GM12891 (cell line): ENCODE measurements around the gene VWF.

Experiments
- DNase-seq: peaks from one replicate; pipeline ENCODE4 v3.0.0; 2011; ENCODE audit warnings: low spot score; ENCODE audit not compliant: insufficient read length
- FAIRE-seq: peaks from 2 replicates; lab custom pipeline; 2011; peaks lifted over from hg19 to GRCh38; lab: Jason Lieb, UNC
- PAX5 ChIP-seq: IDR thresholded peaks from 2 replicates; pipeline ENCODE4 v1.6.1; 2011; ENCODE audit warnings: low read length, moderate library complexity, mild to moderate bottlenecking; ENCODE audit not compliant: insufficient read depth, severe bottlenecking
- POLR2A ChIP-seq: IDR thresholded peaks from 2 replicates; pipeline ENCODE4 v1.6.1; 2011; ENCODE audit warnings: low read depth, low read length, control low read depth
- POLR2AphosphoS5 ChIP-seq: IDR thresholded peaks from 2 replicates; pipeline ENCODE4 v1.6.1; 2011; ENCODE audit warnings: low read depth, low read length, control low read depth
- POU2F2 ChIP-seq: IDR thresholded peaks from 2 replicates; pipeline ENCODE4 v1.6.1; 2011; ENCODE audit warnings: low read depth, mild to moderate bottlenecking, control low read depth, low read length, moderate library complexity
- SPI1 ChIP-seq: IDR thresholded peaks from 2 replicates; pipeline ENCODE4 v1.6.1; 2011; ENCODE audit warnings: low read depth, low read length, control low read depth
- TAF1 ChIP-seq: IDR thresholded peaks from 2 replicates; pipeline ENCODE4 v1.6.1; 2011; ENCODE audit warnings: low read depth, low read length, control low read depth

The VWF gene

DNA sequence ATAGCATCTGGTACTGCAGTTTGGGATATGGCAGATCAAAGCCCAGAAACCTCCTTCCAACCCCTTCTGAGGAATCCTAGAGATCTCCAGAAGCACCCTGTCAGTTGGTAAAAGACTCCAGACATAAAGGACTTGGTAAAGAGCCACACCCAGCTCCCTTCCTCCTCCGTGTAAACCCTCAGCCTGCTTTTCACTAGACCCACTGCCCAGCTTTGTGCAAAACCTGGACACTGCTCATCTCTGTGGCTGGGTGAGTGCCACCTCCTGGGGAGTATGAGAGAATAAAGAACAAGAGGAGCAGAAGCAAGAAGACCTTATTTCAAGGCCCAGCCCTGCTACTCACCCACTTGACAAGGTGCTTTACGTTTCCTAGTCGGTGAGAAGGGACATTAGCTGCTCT is 212.5 kb downstream of the VWF start:
- TF ChIP-seq SPI1 (no peak), TAF1 (no peak), POU2F2 (no peak), PAX5 (no peak), POLR2A (no peak), POLR2AphosphoS5 (no peak)
- no peak for FAIRE-seq
- DNase-seq: no peak

DNA sequence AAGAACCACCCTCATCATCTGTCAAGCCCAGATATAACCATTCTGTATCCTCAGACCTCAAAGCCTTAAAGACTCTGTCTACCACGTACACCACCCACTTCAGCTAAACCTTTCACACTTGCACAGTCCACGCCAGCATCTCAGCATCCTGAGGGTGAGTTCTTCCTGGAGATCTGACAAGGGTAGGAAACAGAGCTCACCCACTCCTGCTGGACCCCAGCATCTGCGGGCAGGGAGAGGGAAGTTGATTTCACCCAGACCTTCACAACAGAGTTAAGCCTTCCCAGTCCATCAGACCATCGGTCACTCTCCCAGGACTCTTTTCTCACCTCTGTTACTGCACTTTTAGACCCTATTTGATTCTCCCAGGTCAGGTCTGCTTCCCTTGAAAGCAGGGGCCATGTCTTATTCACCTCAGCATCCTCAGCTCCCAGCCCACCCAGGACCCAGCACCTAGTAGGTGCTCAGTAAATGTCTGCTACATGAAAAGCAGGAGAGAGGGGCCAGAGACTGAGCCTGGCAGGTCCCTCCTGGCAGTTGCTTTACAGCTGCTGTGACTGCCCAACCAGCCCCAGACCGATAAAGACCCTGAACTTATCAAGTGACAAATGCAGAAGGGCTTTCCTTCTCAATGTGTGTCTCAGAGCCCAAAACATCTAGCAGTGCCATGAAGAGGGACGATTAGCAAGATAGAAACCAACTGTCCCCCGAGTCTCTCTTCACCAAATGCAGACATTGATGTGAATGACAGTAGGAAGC is 213.5 kb downstream of the VWF start:
- FAIRE-seq: no peak
- no peak for DNase-seq
- TF ChIP-seq TAF1 (no peak), POLR2AphosphoS5 (no peak), SPI1 (no peak), POLR2A (no peak), POU2F2 (no peak), PAX5 (no peak)

DNA sequence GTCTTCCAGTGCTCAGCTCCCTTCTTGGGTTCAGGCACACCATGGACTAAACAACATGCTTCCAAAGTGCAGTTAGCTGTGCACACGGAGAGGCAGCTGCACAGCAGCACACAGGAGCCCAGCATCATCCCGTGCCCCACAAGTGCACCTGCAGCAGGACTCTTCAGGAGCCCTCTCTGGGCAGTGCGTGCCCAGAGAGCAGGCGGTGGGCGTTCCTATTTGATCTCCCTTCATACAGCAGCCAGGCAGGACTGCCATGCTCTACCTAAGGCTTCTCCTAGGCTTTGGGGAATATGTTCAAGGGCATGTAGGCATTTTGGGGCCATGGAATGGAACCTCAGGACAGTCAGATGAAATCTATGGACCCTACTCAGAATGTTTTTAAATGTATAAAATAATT is 214.9 kb downstream of the VWF start:
- FAIRE-seq (no peak), DNase-seq (no peak)
- no peak for TF ChIP-seq TAF1
- TF ChIP-seq POLR2AphosphoS5: no peak
- TF ChIP-seq PAX5: no peak
- TF ChIP-seq POU2F2: no peak
- no peak for TF ChIP-seq SPI1

DNA sequence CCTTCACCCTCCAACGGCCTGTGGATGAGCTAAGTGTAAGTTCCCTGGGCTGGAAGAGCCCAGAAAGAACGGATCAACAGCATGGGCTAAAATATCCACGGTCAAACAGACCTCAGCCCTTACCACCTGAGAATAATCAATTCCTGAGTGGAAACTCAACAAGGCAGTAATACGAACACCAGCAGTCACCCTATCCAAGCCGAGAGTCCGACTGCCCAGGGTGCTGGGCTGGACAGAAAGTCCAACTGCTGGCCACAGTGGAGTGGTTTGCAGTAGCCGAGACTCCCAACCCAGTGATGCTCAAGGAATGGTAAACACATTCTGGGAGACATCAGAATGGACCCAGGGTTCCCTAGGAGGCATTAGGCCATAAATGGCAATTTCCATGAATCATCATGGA is 216.2 kb downstream of the VWF start:
- DNase-seq: no peak
- no peak for FAIRE-seq
- TF ChIP-seq POU2F2 (no peak), PAX5 (no peak), POLR2A (no peak), SPI1 (no peak), POLR2AphosphoS5 (no peak), TAF1 (no peak)

DNA sequence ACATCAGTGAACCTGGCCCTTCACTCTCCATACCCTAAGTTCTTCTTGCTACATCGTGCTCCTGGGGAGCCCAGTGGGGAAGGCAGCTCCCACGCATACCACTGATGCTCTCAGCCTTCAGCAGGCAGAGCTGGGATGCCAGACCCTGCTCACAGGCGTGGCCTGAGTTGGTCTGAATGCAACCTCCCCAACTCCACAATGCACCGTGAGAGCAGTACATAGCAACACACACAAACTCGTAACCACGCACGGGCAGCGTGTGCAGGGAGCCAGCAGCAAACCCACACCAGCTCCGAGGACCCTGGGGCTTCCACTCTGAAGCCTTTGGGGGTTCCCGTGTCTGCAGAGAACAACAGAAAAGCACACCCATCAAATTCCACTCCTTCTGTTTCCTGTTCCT is 216.7 kb downstream of the VWF start:
- TF ChIP-seq TAF1 (no peak), SPI1 (no peak), POLR2A (no peak), POLR2AphosphoS5 (no peak), PAX5 (no peak), POU2F2 (no peak)
- DNase-seq (no peak), FAIRE-seq (no peak)

DNA sequence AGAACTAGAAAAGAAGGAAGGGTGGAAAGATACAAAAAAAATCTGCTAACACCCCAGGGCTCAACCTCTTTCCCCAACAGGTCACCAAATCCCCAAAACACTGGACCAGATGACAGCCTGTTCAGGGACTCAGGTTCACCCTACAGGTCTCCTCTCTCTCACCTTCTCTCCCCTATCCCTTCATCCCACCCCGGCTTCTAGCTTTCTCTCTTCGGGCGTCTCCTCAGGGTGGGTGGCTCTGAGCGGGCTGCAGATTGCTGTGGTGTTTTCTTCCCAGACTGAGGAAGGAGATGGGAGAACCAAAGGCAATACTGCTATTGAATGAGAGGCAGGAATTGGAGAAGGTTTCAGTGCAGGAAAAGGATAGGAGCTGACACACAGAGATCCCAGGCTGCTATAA is 218.7 kb downstream of the VWF start:
- FAIRE-seq: no peak

DNA sequence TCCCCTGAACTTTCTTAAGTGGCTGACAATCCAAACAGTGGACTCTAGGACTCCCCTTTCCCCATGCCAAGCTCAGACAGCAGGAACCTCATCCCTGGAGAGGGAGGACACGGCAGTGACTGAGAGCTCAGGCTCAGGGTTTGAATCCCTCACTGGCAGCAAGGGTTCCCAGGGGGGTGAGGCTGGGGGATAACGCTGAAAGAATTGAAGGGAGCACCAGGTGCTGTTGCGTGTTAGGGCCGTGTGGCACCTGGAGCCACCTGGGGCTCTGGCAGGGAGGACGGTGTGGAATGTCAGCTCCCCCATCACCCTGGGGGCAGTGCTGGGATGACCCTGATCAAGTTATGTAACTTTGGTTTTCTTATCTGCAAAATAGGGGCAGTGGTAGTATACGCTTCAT is 219.5 kb downstream of the VWF start:
- TF ChIP-seq PAX5 (no peak), POLR2A (no peak), POU2F2 (no peak), SPI1 (no peak), POLR2AphosphoS5 (no peak), TAF1 (no peak)
- DNase-seq (no peak), FAIRE-seq (no peak)

More for the DNA sequence above, 218.7 kb downstream of the VWF start:
- TF ChIP-seq PAX5 (no peak), SPI1 (no peak), POU2F2 (no peak), POLR2A (no peak), POLR2AphosphoS5 (no peak), TAF1 (no peak)
- DNase-seq: no peak

DNA sequence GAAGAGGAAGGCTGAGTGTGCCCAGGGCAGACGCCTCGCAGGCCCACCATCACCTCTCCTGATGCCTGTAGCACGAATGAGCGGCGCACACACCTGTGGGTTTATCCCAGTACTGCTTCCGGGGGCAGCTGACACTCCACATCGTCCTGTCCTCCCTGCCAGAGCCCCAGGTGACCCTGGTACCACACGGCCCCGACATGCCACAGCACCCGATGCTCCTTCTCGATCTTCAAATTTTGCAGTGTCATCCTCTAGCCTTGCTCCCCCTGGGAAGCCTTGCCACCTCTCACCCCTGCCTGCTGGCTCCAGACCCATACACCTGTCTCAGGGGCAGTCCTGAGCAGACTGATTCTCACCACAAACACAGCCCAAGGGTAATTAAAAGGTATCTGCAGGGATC is 220.0 kb downstream of the VWF start:
- DNase-seq: no peak
- no peak for FAIRE-seq
- no peak for TF ChIP-seq SPI1
- no peak for TF ChIP-seq POLR2AphosphoS5
- TF ChIP-seq POU2F2: no peak
- TF ChIP-seq PAX5: no peak
- TF ChIP-seq TAF1: no peak
- TF ChIP-seq POLR2A: no peak

DNA sequence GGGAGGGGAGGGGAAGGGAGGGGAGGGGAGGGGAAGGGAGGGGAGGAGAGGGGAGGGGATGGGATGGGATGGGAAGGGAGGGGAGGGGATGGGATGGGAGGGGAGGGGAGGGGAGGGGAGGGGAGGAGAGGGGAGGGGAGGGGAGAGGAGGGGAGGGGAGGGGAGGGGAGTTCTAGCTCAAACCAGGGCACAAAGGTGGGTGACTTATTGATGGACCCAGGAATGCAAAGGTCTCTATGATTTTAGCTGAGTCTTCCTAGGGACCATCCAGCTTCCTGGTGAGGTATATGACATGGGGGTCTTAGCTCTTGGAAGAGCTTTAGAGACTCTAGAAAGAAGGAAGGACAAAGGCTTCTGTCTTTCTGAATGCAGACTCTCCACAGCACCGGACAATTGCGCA is 221.7 kb downstream of the VWF start:
- FAIRE-seq (no peak), DNase-seq (no peak)
- TF ChIP-seq POLR2AphosphoS5: no peak

DNA sequence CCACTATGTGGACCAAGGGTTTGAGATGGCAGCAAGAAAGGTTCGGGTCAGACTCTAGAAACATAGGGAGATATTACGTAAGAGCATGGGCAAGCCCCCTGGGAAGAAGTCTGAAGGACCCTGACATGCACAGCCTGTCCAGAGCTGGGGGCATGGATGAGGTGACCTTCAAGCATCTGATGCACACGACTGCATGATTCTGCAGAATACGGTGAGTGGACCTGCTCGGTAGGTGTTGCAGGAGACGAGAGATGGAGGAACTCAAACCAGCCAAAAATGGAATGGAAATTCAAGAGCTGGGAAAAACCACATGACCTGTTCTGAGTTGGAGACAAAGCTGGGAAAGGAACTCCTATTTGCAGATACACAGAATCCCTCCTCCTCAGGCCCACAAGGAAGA is 223.1 kb downstream of the VWF start:
- FAIRE-seq (no peak), DNase-seq (no peak)
- TF ChIP-seq POLR2A (no peak), POU2F2 (no peak), TAF1 (no peak), SPI1 (no peak), POLR2AphosphoS5 (no peak), PAX5 (no peak)

DNA sequence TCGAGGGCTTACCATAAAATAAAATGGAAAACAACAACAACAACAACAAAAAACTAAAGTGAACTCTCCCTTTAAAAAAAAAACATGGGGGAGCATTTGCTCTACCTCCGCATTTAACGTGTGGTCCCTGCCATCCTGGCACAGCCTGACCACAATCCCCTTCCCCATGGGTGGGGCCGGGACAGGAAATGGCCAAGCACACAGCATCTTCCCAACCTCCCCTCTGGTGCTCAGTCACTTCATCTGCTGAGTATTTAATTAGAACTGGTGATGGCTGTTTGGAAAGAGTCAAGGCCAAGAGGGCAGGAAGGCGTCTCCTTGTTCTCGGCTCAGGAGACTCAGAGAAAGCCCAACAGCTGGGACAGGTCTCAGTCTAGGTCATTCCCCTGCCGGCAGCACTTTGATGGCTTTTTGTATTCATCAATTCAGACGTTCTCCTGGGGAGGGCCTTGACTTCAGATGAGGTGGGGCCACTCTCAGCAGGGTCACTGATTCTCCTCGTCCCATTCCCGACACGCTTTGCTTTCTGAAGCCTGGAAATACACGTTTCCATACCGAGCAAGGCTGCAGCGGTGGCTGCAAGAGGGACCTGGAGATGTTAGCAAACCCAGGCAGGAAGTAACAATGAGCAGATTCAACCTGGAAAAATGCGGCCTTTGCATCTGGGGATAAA is 223.8 kb downstream of the VWF start:
- FAIRE-seq (no peak), DNase-seq (no peak)
- TF ChIP-seq POLR2A (no peak), POLR2AphosphoS5 (no peak), PAX5 (no peak), POU2F2 (no peak), TAF1 (no peak), SPI1 (no peak)

DNA sequence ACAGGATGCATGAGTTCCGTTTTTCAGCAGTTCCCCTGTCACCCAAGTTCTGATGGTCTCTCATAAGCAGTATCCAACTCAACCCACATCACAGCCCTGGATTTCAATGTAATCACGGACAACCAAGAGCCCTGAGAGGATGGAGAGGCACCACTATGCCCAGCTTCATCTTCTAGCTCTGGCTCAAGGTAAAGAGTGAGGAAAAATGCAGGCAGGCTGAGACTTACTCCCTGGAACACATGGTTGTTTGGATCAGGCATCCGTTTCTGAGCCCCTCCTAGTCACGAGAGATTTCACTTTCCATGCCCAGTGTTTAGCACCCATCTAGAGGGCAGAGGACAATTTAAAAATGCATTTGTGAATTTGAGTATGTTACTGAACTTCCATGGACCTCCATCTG is 224.4 kb downstream of the VWF start:
- FAIRE-seq (no peak), DNase-seq (no peak)
- TF ChIP-seq POLR2A (no peak), SPI1 (no peak), POU2F2 (no peak), POLR2AphosphoS5 (no peak), TAF1 (no peak), PAX5 (no peak)
